ENCODE measurements around the gene VKORC1. TPM values are rescaled to one million over a fixed set of nuclear protein-coding genes. Genes with fewer than 3 reads are reported as not detected.

The VKORC1 gene
- total RNA-seq, 1 donor from 2014 or later, result 53.0 TPM

DNA sequence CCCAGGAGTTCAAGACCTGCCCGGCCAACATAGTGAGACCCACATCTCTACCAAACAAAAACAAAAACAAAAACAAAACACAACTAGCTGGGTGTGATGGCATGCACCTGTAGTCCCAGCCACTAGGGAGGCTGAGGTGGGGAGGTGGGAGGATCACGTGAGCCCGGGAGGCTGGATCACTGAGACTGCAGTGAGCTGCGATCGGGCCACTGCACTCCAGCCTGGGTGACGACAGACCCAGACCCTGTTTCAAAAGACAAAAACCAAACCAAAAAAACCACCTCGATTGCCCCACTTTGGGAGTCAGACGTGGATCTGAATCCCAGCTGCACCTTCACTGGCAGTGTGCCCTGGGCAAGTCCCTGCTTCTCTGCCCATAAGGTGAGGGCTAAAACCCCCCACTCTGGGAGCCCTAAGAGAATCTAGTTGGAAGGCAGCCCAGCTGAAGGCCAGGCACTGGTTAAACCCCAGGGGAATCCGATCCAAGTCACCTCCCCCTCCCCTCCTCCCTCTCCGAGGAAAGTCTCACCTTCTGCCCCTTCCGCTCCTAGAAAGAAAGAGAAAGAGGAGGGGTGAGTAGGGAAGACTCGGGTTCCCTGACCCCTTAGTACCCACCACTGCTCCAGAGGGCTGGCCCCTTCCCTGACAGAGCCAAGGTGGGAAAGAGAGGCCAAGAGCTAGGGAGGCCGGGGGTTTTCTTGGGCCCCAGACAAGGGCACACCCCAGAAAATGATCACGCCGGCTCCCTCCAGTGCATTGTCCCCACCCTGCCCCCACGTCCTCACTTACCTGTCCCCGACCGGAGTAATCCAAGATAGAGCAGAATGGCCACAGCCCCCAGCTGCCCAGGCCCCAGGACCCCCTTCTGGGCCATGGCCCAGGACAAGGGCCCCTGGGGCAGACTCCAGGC, 40.3 kb upstream of the VKORC1 start:
- Mint-ChIP-seq H3K27ac (no peak overlapping the region), H3K27me3 (ENCODE audit: insufficient read depth) (no peaks in the 10 kb centered on the region), H3K4me3 (no peak overlapping the region), H3K9me3 (no peaks in the 10 kb centered on the region), H3K4me1 (ENCODE audit: low read depth) (no peaks in the 10 kb centered on the region), H3K36me3 (ENCODE audit: low read depth) (peaks cover 9% of the 10 kb centered on the region)
- DNase-seq (ENCODE audit: low spot score), result no peak
- intact Hi-C loops (cut with micrococcal nuclease), result no loop called here

DNA sequence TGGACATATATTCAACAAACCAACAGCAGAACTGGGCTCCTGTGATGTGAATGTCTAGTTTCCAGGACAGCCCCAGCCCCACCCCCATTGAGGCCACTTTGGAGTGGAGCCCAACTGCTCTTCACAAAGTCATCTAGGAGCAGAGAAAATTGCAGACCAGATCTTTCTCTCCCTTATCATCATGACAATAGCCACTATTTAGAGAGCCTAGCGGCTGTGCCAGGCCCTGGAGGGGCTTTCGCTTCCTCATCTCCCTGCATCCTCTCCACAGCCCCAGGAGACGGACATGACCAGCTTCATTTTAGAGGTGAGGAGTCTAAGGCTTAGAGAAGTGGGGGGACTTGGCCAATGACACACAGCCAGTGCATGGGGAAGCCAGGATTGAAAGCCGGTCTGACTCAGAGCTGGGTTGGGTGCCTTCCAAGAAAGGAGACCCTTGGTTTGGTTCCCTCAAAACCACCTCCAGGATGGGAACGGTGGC, 39.5 kb upstream of the VKORC1 start:
- no peak for DNase-seq (ENCODE audit: low spot score)
- no peak overlapping the region for H3K4me3 Mint-ChIP-seq
- intact Hi-C loops (cut with micrococcal nuclease), result no loop called here
- no peaks in the 10 kb centered on the region for H3K27me3 Mint-ChIP-seq (ENCODE audit: insufficient read depth)
- H3K4me1 Mint-ChIP-seq (ENCODE audit: low read depth), result no peaks in the 10 kb centered on the region
- peaks cover 9% of the 10 kb centered on the region for H3K36me3 Mint-ChIP-seq (ENCODE audit: low read depth)
- H3K27ac Mint-ChIP-seq, result no peak overlapping the region
- no peaks in the 10 kb centered on the region for H3K9me3 Mint-ChIP-seq

DNA sequence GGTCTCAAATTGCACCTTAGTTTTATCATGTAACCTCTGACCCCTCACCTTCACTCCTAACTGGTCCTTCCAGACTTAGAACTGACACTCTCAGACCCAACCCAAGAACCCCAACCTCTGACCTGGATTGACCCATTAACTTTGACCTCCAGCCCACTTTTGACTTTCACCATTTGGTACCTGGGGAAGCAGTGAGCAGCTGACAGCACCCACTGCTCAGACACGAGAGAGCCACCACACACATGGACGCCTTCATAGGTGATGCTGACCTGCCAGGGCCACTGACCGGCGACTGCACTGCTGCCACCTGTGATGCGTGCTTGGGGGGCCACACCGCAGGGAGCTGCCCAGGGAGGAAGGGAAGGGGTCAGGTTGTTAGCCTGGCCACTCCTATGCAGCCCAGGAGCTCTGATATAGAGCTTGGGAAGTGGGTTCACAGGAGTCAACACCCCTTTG, 38.5 kb upstream of the VKORC1 start:
- no peak for DNase-seq (ENCODE audit: low spot score)
- intact Hi-C loops (cut with micrococcal nuclease), result no loop called here
- H3K9me3 Mint-ChIP-seq, result no peaks in the 10 kb centered on the region
- H3K36me3 Mint-ChIP-seq (ENCODE audit: low read depth), result peaks cover 15% of the 10 kb centered on the region
- no peak overlapping the region for H3K27ac Mint-ChIP-seq
- H3K4me3 Mint-ChIP-seq, result no peak overlapping the region
- H3K4me1 Mint-ChIP-seq (ENCODE audit: low read depth), result peaks cover 5% of the 10 kb centered on the region
- no peaks in the 10 kb centered on the region for H3K27me3 Mint-ChIP-seq (ENCODE audit: insufficient read depth)

DNA sequence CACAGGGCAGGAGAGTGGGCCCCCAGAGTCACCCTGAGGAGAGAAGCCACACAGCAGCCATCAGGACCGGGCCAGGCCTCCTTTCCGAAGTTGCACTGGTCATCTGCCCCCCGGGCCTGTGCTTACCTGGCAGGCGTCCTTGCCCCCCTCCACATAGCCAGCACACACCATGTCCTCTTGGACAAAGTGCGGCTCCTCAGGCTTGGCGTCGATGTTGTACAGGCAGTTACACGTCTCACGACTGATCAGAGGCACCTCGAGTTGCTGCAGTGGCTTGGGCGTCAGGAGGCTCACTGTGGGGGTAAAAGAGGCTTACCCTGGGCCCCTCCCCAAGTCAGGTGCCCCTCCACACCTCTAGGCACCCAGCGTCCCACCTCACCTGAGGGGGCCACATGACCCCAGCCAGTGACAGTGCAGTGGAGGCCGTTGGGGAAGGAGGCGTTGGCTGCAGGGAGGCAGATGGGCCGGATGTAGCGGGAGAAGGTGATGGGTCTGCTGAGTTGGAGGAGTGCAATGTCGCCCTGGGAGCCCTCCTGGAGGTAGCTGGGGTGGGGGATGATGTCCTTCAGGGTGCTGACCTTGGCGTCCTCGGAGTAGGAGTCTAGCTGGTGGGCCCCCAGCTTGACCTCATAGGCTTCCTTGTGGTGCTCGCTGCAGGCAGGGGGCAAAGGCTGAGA, 37.8 kb upstream of the VKORC1 start:
- intact Hi-C loops (cut with micrococcal nuclease), result no loop called here
- no peak overlapping the region for H3K27ac Mint-ChIP-seq
- DNase-seq (ENCODE audit: low spot score), result no peak
- peaks cover 5% of the 10 kb centered on the region for H3K4me1 Mint-ChIP-seq (ENCODE audit: low read depth)
- peaks cover 21% of the 10 kb centered on the region for H3K36me3 Mint-ChIP-seq (ENCODE audit: low read depth)
- no peak overlapping the region for H3K4me3 Mint-ChIP-seq
- H3K9me3 Mint-ChIP-seq, result no peaks in the 10 kb centered on the region
- no peaks in the 10 kb centered on the region for H3K27me3 Mint-ChIP-seq (ENCODE audit: insufficient read depth)

DNA sequence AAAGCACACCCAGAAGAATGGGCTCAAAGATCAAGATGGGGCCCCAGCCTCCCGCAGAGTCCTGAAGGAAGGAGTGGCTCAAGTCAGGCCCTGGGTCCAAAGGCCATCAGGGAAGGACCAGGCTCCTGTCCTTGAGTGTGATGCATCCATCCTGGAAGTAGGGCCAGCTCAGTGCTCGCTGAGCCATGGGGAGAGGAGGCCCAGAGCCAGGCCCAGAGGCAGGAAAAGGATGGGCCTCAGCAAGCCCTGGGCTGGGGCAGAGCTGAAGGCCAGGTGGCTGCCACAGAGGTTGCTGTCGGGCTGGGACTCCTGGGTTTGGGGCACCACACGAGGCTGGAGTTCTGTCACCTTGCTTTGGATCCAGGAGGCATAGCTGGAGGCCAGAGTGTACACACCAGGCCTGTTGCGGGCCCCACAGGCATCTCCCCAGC, 37.3 kb upstream of the VKORC1 start:
- no peaks in the 10 kb centered on the region for H3K9me3 Mint-ChIP-seq
- intact Hi-C loops (cut with micrococcal nuclease), result no loop called here
- H3K4me3 Mint-ChIP-seq, result no peak overlapping the region
- peaks cover 5% of the 10 kb centered on the region for H3K4me1 Mint-ChIP-seq (ENCODE audit: low read depth)
- H3K27me3 Mint-ChIP-seq (ENCODE audit: insufficient read depth), result no peaks in the 10 kb centered on the region
- no peak overlapping the region for H3K27ac Mint-ChIP-seq
- no peak for DNase-seq (ENCODE audit: low spot score)
- H3K36me3 Mint-ChIP-seq (ENCODE audit: low read depth), result peaks cover 21% of the 10 kb centered on the region

DNA sequence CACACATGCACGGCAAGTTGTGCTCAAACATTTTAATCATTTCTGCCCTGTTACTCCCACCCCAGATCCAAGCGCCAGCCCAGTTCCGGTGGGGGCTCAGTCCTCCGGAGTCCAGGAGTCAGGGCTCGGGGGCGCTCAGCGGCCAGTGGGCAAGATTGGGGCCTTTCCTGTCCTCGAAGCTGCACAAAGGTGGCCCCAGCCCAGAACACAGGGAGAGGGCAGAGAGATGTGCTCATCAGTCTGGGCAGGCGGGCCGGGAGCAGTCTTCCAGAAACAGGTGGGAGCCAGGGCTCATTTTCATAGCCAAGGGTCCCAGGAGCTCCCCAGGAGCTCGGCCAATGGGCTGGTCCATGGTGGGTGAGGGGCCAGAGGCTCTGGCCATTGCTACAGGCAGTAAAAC, 36.8 kb upstream of the VKORC1 start:
- Mint-ChIP-seq H3K27me3 (ENCODE audit: insufficient read depth) (no peaks in the 10 kb centered on the region), H3K4me1 (ENCODE audit: low read depth) (peaks cover 5% of the 10 kb centered on the region), H3K36me3 (ENCODE audit: low read depth) (peaks cover 22% of the 10 kb centered on the region), H3K4me3 (no peak overlapping the region), H3K9me3 (no peaks in the 10 kb centered on the region), H3K27ac (no peak overlapping the region)
- DNase-seq (ENCODE audit: low spot score), result no peak
- intact Hi-C loops (cut with micrococcal nuclease), result no loop called here

DNA sequence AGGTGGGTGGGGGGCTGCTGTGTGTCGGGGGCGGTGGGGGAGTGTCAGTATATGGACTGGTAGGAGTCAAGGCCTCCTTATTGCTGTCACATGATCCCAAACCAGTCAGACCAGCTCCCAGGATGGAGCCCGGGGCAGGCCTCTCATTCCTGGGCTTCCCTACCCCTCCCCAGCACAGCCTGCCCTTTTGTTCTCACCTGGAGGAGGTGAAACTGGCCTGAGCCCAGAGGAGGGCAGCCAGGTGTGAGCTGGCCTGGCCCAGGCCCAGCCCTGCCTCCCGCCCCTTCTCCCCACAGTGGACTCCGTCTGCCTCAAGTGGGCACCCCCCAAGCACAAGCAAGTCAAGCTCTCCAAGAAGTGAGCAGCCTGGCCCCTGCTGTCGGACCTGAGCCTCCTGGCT, 36.3 kb upstream of the VKORC1 start:
- H3K27me3 Mint-ChIP-seq (ENCODE audit: insufficient read depth), result no peaks in the 10 kb centered on the region
- peaks cover 5% of the 10 kb centered on the region for H3K4me1 Mint-ChIP-seq (ENCODE audit: low read depth)
- no peak overlapping the region for H3K4me3 Mint-ChIP-seq
- H3K27ac Mint-ChIP-seq, result no peak overlapping the region
- intact Hi-C loops (cut with micrococcal nuclease), result no loop called here
- H3K9me3 Mint-ChIP-seq, result no peaks in the 10 kb centered on the region
- peaks cover 27% of the 10 kb centered on the region for H3K36me3 Mint-ChIP-seq (ENCODE audit: low read depth)
- DNase-seq (ENCODE audit: low spot score), result no peak

DNA sequence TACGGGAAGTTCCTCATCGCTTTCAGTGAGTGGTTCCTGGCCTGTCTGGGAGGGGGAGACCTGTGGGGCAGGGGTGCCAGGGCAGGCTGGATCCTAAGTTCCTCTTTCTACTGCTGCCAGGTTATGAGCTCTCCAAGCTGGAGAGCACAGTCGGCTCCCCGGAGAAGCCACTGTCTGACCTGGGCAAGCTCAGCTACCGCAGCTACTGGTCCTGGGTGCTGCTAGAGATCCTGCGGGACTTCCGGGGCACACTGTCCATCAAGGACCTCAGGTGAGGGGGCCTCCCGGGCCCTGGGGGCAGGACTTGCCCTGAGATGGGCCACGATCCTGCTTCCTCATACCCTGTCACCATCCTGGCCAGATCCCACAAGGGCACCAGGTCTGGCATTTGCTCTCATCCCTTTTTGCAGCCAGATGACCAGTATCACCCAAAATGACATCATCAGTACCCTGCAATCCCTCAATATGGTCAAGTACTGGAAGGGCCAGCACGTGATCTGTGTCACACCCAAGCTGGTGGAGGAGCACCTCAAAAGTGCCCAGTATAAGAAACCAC, 35.8 kb upstream of the VKORC1 start:
- H3K27me3 Mint-ChIP-seq (ENCODE audit: insufficient read depth), result no peaks in the 10 kb centered on the region
- H3K4me3 Mint-ChIP-seq, result no peak overlapping the region
- peaks cover 5% of the 10 kb centered on the region for H3K4me1 Mint-ChIP-seq (ENCODE audit: low read depth)
- H3K27ac Mint-ChIP-seq, result no peak overlapping the region
- peaks cover 30% of the 10 kb centered on the region for H3K36me3 Mint-ChIP-seq (ENCODE audit: low read depth)
- intact Hi-C loops (cut with micrococcal nuclease), result no loop called here
- H3K9me3 Mint-ChIP-seq, result no peaks in the 10 kb centered on the region
- no peak for DNase-seq (ENCODE audit: low spot score)

DNA sequence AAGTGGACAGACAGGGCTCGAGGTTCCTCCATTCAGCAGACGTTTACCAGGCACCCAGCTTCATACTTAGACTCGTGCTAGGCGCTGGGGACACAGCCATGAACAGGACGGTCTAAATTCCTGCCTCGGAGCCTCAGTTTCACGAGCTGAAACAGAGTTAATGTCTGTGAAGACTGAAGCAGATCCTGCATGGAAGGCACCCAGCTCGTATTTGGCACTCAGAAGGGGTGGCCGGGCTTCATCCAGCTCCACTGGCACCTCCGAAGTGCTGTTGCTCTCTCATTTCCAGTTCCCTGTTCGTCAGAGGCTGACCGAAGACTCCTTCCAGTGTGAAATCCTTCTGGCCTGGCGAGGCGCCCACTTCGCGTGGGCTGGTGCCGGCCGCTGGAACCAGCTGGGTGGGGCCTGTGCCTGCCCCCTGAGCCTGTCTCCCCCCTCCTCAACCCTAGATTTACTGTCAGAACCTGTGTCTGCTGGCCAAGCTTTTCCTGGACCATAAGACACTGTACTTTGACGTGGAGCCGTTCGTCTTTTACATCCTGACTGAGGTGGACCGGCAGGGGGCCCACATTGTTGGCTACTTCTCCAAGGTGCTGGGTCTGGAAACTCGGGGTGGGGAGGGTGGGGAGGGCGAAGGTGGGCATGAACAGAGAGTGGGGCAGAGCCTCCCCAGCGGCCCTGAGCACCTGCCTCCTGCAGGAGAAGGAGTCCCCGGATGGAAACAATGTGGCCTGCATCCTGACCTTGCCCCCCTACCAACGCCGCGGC, 35.2 kb upstream of the VKORC1 start:
- no peak for DNase-seq (ENCODE audit: low spot score)
- intact Hi-C loops (cut with micrococcal nuclease), result no loop called here
- Mint-ChIP-seq H3K27ac (no peak overlapping the region), H3K27me3 (ENCODE audit: insufficient read depth) (no peaks in the 10 kb centered on the region), H3K4me1 (ENCODE audit: low read depth) (peaks cover 5% of the 10 kb centered on the region), H3K4me3 (no peak overlapping the region), H3K36me3 (ENCODE audit: low read depth) (peaks cover 30% of the 10 kb centered on the region), H3K9me3 (no peaks in the 10 kb centered on the region)

DNA sequence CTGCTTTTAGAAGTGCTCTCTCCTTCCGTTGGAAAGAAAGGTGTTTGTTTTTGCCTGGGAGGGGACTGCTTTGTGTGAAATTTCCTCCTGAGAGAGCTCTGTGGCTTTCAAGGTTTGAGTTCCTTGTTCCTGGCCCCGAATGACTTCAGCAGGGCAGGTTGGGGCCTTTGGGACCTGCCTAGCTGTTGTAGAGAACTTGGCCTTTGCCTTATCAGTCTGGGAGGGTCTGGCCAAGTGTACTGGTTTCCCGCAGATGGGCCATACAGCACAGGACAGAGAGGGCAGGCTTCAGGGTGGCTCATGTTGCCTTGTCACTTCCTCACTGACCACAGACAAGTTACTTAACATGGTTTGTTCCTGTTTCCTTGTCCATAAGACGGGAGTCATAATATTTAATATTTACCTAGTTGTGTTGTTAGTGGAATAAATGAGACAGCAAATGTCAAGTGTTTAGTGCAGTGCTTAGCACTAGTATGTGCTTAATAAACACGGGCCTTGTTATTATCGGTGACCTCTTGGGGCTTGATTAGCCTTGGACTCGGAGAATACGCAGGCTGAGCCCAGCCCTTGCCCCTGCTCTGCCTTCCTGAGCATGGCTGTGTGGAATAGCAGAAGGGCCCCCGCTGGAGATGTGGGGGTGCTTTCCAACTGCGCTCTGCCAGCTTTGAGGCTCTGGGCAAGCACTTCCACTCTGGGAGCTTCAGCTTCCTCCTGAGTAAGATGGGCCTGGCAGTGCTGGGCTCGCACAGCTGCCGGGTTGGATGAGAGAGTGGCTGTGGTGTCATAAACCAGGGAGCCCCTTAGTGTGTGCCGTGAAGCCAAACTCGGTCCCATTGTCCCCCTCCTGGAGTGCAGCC, 34.3 kb upstream of the VKORC1 start:
- DNase-seq (ENCODE audit: low spot score), result no peak
- Mint-ChIP-seq H3K9me3 (no peaks in the 10 kb centered on the region), H3K27ac (peak overlapping the region; percentile 76), H3K4me3 (no peak overlapping the region), H3K27me3 (ENCODE audit: insufficient read depth) (no peaks in the 10 kb centered on the region), H3K4me1 (ENCODE audit: low read depth) (peaks cover 5% of the 10 kb centered on the region), H3K36me3 (ENCODE audit: low read depth) (peaks cover 30% of the 10 kb centered on the region)
- intact Hi-C loops (cut with micrococcal nuclease), result no loop called here

DNA sequence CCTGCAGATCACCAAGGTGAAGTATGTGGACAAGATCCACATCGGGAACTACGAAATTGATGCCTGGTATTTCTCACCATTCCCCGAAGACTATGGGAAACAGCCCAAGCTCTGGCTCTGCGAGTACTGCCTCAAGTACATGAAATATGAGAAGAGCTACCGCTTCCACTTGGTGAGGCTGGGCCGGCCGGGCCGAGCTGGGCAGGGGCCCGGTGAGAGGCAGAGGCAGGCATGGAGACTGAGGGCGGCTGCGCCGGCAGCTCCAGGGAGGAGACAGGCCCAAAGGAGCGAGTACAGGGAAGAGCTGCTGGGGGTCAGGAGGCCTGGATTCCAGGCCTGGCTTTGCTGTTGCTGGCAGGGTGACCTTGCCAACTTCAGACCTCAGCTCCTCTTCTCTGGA, 32.6 kb upstream of the VKORC1 start:
- peaks cover 5% of the 10 kb centered on the region for H3K4me1 Mint-ChIP-seq (ENCODE audit: low read depth)
- H3K36me3 Mint-ChIP-seq (ENCODE audit: low read depth), result peaks cover 23% of the 10 kb centered on the region
- no peak overlapping the region for H3K4me3 Mint-ChIP-seq
- H3K9me3 Mint-ChIP-seq, result no peaks in the 10 kb centered on the region
- H3K27ac Mint-ChIP-seq, result no peak overlapping the region
- DNase-seq (ENCODE audit: low spot score), result no peak
- H3K27me3 Mint-ChIP-seq (ENCODE audit: insufficient read depth), result no peaks in the 10 kb centered on the region
- intact Hi-C loops (cut with micrococcal nuclease), result no loop called here

DNA sequence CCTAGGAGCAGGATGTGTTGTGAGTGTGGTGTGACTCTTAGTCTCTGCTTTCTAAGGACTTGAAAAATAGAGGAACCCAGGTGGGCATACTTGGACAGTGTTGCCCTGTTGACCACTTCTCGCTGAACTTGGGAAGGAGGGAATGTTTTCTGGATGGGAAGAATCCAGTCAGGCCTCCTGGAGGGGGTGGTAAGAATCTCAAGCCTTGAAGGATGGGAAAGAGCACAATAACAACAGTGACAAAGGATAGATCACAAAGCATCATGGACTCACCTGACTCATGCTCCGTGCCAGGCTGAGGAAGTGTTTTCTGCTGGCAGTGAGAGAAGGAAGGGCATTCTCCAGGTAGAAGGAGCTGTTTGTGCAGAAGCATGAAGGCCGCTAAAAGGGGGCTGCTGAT, 31.2 kb upstream of the VKORC1 start:
- no peak for DNase-seq (ENCODE audit: low spot score)
- peaks cover 30% of the 10 kb centered on the region for H3K36me3 Mint-ChIP-seq (ENCODE audit: low read depth)

More for the DNA sequence above, 31.2 kb upstream of the VKORC1 start:
- Mint-ChIP-seq H3K27ac (peak overlapping the region; percentile 43), H3K4me3 (no peak overlapping the region), H3K9me3 (no peaks in the 10 kb centered on the region), H3K27me3 (ENCODE audit: insufficient read depth) (no peaks in the 10 kb centered on the region), H3K4me1 (ENCODE audit: low read depth) (peaks cover 5% of the 10 kb centered on the region)
- intact Hi-C loops (cut with micrococcal nuclease), result no loop called here

All from activated T-helper 1 cell treated with anti-CD3 and anti-CD28 coated beads, Interleukin-12 subunit alpha, Interleukin-12 subunit beta, Interleukin-2, Interleukin-4 antibody, amounts not matched to agents 30 ng/mL and 10 ng/mL and 1 ng/mL, durations not matched to agents 14 hours and 24 hours and 36 hours (primary cell).